IMR-90 (cell line): ENCODE results near the gene NUDT6. TPM values are rescaled to one million over a fixed set of nuclear protein-coding genes. Genes with fewer than 3 reads are reported as not detected.

Source experiments
- ATAC-seq: fragments of 200-7000 bp; cut with Tn5 transposase; 2 replicates; pipeline ENCODE4 v1.9.1; 2020; ENCODE audit warnings: low read depth, mild to moderate bottlenecking, moderate library complexity
- BruUV-seq: library from RNA; stranded (reverse); fragments of 400-500 nt; replicated peaks from 2 replicates; lab custom pipeline; 2021; lab: Mats Ljungman, UMichigan
- CTCF ChIA-PET: fragments of 300-600 bp; formaldehyde crosslinking; extraction: SDS; loops from one replicate; lab custom pipeline; 2021; ENCODE audit warnings: antibody characterized with exemption; lab: Yijun Ruan, JAX
- POLR2A ChIA-PET: fragments of 300-600 bp; sonication (Branson Sonifier 250); formaldehyde crosslinking; loops from one replicate; lab custom pipeline; 2022; ENCODE audit warnings: antibody characterized with exemption; ENCODE audit not compliant: unreplicated experiment; lab: Charles Lee
- DNase-seq: peaks from one replicate; pipeline ENCODE4 v3.0.0; 2013
- H2AFZ ChIP-seq: replicated peaks from 2 replicates; pipeline ENCODE3; 2013; ENCODE audit warnings: low read length, mild to moderate bottlenecking; ENCODE audit not compliant: poor library complexity
- H2AK5ac ChIP-seq: 2 replicates; pipeline ENCODE4 v1.6.1; 2013; ENCODE audit warnings: low read depth, low read length, inconsistent platforms
- H2AK9ac ChIP-seq: replicated peaks from 2 replicates; pipeline ENCODE3; 2013; ENCODE audit warnings: mild to moderate bottlenecking, low read depth, low read length, moderate library complexity; ENCODE audit not compliant: poor library complexity
- H2BK120ac ChIP-seq: 2 replicates; pipeline ENCODE4 v1.6.1; 2013; ENCODE audit warnings: low read depth, low read length, inconsistent platforms
- H2BK15ac ChIP-seq: 3 replicates; pipeline ENCODE4 v1.6.1; 2013; ENCODE audit warnings: low read depth, low read length, inconsistent platforms
- H2BK20ac ChIP-seq: 2 replicates; pipeline ENCODE4 v1.6.1; 2013; ENCODE audit warnings: low read depth, mild to moderate bottlenecking, inconsistent platforms, low read length, moderate library complexity
- H2BK5ac ChIP-seq: 2 replicates; pipeline ENCODE4 v1.6.1; 2013; ENCODE audit warnings: mild to moderate bottlenecking, low read depth, low read length, inconsistent platforms; ENCODE audit not compliant: poor library complexity, severe bottlenecking
- H3K14ac ChIP-seq: replicated peaks from 2 replicates; pipeline ENCODE4 v1.6.1; 2013; ENCODE audit warnings: low read depth, low read length, inconsistent platforms
- H3K18ac ChIP-seq: 2 replicates; pipeline ENCODE4 v1.6.1; 2013; ENCODE audit warnings: low read depth, low read length, control low read depth
- H3K23ac ChIP-seq: 2 replicates; pipeline ENCODE4 v1.6.1; 2013; ENCODE audit warnings: low read depth, low read length, inconsistent platforms
- H3K27ac ChIP-seq: 2 replicates; pipeline ENCODE4 v1.5.1; 2013; ENCODE audit warnings: mild to moderate bottlenecking, control low read depth, low read length; ENCODE audit not compliant: insufficient read depth
- H3K27me3 ChIP-seq: 2 replicates; pipeline ENCODE4 v1.6.1; 2013; ENCODE audit warnings: low read length; ENCODE audit not compliant: control insufficient read depth, insufficient read depth
- H3K36me3 ChIP-seq: 2 replicates; pipeline ENCODE4 v1.6.1; 2013; ENCODE audit warnings: low read length, mixed read lengths; ENCODE audit not compliant: control insufficient read depth, insufficient read depth
- H3K4ac ChIP-seq: 2 replicates; pipeline ENCODE4 v1.6.1; 2013; ENCODE audit warnings: low read depth, low read length, inconsistent platforms
- H3K4me1 ChIP-seq: 2 replicates; pipeline ENCODE4 v1.6.1; 2013; ENCODE audit warnings: low read length, mixed read lengths; ENCODE audit not compliant: control insufficient read depth, insufficient read depth
- H3K4me2 ChIP-seq: 2 replicates; pipeline ENCODE4 v1.6.1; 2013; ENCODE audit warnings: low read depth, mild to moderate bottlenecking, control low read depth, low read length, moderate library complexity
- H3K4me3 ChIP-seq: 2 replicates; pipeline ENCODE4 v1.5.1; 2013; ENCODE audit warnings: low read depth, mild to moderate bottlenecking, control low read depth, low read length, moderate library complexity; ENCODE audit not compliant: insufficient read depth
- H3K56ac ChIP-seq: 2 replicates; pipeline ENCODE4 v1.6.1; 2013; ENCODE audit warnings: low read length, inconsistent platforms; ENCODE audit not compliant: insufficient read depth; ENCODE audit errors: extremely low read depth
- H3K79me1 ChIP-seq, 2 experiments: 2 replicates each; pipeline ENCODE4 v1.6.1; 2013; ENCODE audit warnings: low read length in 2 of 2, inconsistent platforms in 1 of 2, low read depth in 1 of 2
- H3K9ac ChIP-seq: 2 replicates; pipeline ENCODE4 v1.6.1; 2013; ENCODE audit warnings: low read depth, low read length, control low read depth
- H3K9me1 ChIP-seq: 2 replicates; pipeline ENCODE4 v1.6.1; 2013; ENCODE audit warnings: low read length, inconsistent platforms; ENCODE audit not compliant: insufficient read depth
- H3K9me3 ChIP-seq: 2 replicates; pipeline ENCODE4 v1.6.1; 2013; ENCODE audit warnings: low read length; ENCODE audit not compliant: control insufficient read depth, insufficient read depth
- H4K20me1 ChIP-seq: 2 replicates; pipeline ENCODE4 v1.6.1; 2013; ENCODE audit warnings: low read length, inconsistent platforms; ENCODE audit not compliant: insufficient read depth
- H4K5ac ChIP-seq: 2 replicates; pipeline ENCODE4 v1.6.1; 2013; ENCODE audit warnings: mild to moderate bottlenecking, low read depth, low read length, control low read depth
- H4K8ac ChIP-seq, 2 experiments: 2 replicates each; pipeline ENCODE4 v1.6.1; 2013; ENCODE audit warnings: low read depth in 2 of 2, low read length in 2 of 2, control low read depth in 1 of 2, inconsistent platforms in 1 of 2
- H4K91ac ChIP-seq: 2 replicates; pipeline ENCODE4 v1.6.1; 2013; ENCODE audit warnings: low read depth, low read length, inconsistent platforms; ENCODE audit not compliant: insufficient read depth
- BHLHE40 ChIP-seq: fragments of 150-350 bp; IDR thresholded peaks from 2 replicates; pipeline ENCODE4 v1.6.1; 2016; ENCODE audit warnings: mild to moderate bottlenecking, low read depth, low read length
- CEBPB ChIP-seq: IDR thresholded peaks from 2 replicates; pipeline ENCODE4 v1.6.1; 2012; ENCODE audit warnings: low read depth, low read length, improper control_type of control experiment
- CHD1 ChIP-seq: IDR thresholded peaks from 2 replicates; pipeline ENCODE4 v1.6.1; 2012; ENCODE audit warnings: low read depth, low read length, improper control_type of control experiment
- ELK1 ChIP-seq: fragments of 150-350 bp; IDR thresholded peaks from 2 replicates; pipeline ENCODE4 v1.6.1; 2016; ENCODE audit warnings: low read depth, mild to moderate bottlenecking, low read length, moderate library complexity, borderline replicate concordance
- FOS ChIP-seq: fragments of 150-350 bp; IDR thresholded peaks from 2 replicates; pipeline ENCODE4 v1.6.1; 2016; ENCODE audit warnings: low read depth, low read length
- MAFK ChIP-seq: IDR thresholded peaks from 2 replicates; pipeline ENCODE4 v1.6.1; 2012; ENCODE audit warnings: low read depth, low read length, improper control_type of control experiment
- MAZ ChIP-seq: IDR thresholded peaks from 2 replicates; pipeline ENCODE4 v1.6.1; 2012; ENCODE audit warnings: low read depth, mild to moderate bottlenecking, low read length, improper control_type of control experiment, moderate library complexity, borderline replicate concordance
- MXI1 ChIP-seq: IDR thresholded peaks from 2 replicates; pipeline ENCODE4 v1.6.1; 2012; ENCODE audit warnings: low read depth, mild to moderate bottlenecking, low read length, moderate library complexity, borderline replicate concordance
- NFE2L2 ChIP-seq: fragments of 150-350 bp; IDR thresholded peaks from 2 replicates; pipeline ENCODE4 v1.6.1; 2016; ENCODE audit warnings: low read depth, mild to moderate bottlenecking, low read length
- POLR2A ChIP-seq: IDR thresholded peaks from 2 replicates; pipeline ENCODE4 v1.6.1; 2012; ENCODE audit warnings: mild to moderate bottlenecking, low read depth, low read length
- RAD21 ChIP-seq: IDR thresholded peaks from 2 replicates; pipeline ENCODE4 v1.6.1; 2012; ENCODE audit warnings: low read length, improper control_type of control experiment
- RFX5 ChIP-seq: IDR thresholded peaks from 2 replicates; pipeline ENCODE4 v1.8.0; 2012; ENCODE audit warnings: low read depth, mild to moderate bottlenecking, low read length, moderate library complexity
- SMC3 ChIP-seq: fragments of 150-350 bp; IDR thresholded peaks from 2 replicates; pipeline ENCODE4 v1.6.1; 2016; ENCODE audit warnings: low read depth, mild to moderate bottlenecking, antibody characterized with exemption, low read length, moderate library complexity
- USF2 ChIP-seq: fragments of 150-350 bp; IDR thresholded peaks from 2 replicates; pipeline ENCODE4 v1.6.1; 2017; ENCODE audit warnings: mild to moderate bottlenecking, antibody characterized with exemption, low read length, low read depth
- WGBS, 2 experiments: methylation state at CpG; one replicate each; pipeline versions ENCODE4 v1.1.5 to v1.1.7; 2013; ENCODE audit warnings: missing lambda C conversion rate in 2 of 2; ENCODE audit not compliant: insufficient read length in 1 of 2; ENCODE audit errors: extremely low coverage in 2 of 2; 5-methylcytosine and 5-hydroxymethylcytosine counted together
- dilution Hi-C: fragments of 300-500 bp; cut with HindIII; formaldehyde crosslinking; loops from one replicate; pipeline ENCODE4 v1.14.3; 2018; ENCODE audit warnings: low sequenced_read_pairs; ENCODE audit not compliant: unreplicated experiment
- in situ Hi-C: fragments of 300-500 bp; cut with MboI; formaldehyde crosslinking; loops from 3 replicates; pipeline ENCODE4 v1.14.3; 2019; ENCODE audit warnings: low sequenced_read_pairs, inconsistent platforms, mixed read lengths
- intact Hi-C: fragments of 100-400 bp; cut with micrococcal nuclease; formaldehyde crosslinking; loops from 2 replicates; pipeline ENCODE4 v1.10.0; 2022
- polyA plus RNA-seq, 3 experiments: library from polyadenylated mRNA; depleted of rRNA; stranded (reverse); fragments of >200 nt; gene quantifications; 2 replicates each; pipeline ENCODE4 v1.2.3, GENCODE V29; 2012; ENCODE audit warnings: low replicate concordance in 1 of 3
- total RNA-seq: library from RNA; depleted of rRNA; stranded (reverse); fragments of >200 nt; gene quantifications from 2 replicates; pipeline ENCODE4 v1.2.3, GENCODE V29; 2012

NUDT6 gene
- total and polyA plus RNA-seq, 2 of the 4 experiments (the other 2 are of a cell fraction): 2.7 to 4.8 TPM

GRCh38 chr4:122845066-122845465 is 77.3 kb downstream of the NUDT6 start:
- dilution Hi-C loops: no loop called here
- Histone ChIP-seq H3K9me3 (no peaks in the 10 kb centered on the region), H3K18ac (no peak overlapping the region), H3K14ac (no peak overlapping the region), H3K27me3 (no peaks in the 10 kb centered on the region), H3K79me1 (peaks cover 39 to 79% of the 10 kb centered on the region in 2 experiments), H3K9me1 (peaks cover 18% of the 10 kb centered on the region), H4K5ac (no peak overlapping the region), H3K4me3 (no peak overlapping the region), H3K56ac (no peak overlapping the region), H3K9ac (no peak overlapping the region), H3K4me1 (peaks cover 7% of the 10 kb centered on the region; the same call in 1 of the 2 replicates), H2BK120ac (no peak overlapping the region), H4K91ac (no peak overlapping the region), H2BK5ac (no peak overlapping the region), H2AK5ac (peak overlapping the region; percentile 2; the same call in 1 of the 2 replicates), H3K4me2 (no peak overlapping the region), H4K8ac (no peak overlapping the region), H3K36me3 (peaks cover 10% of the 10 kb centered on the region), H2BK15ac (no peak overlapping the region), H2AFZ (no peak overlapping the region), H3K27ac (no peak overlapping the region), H3K4ac (no peak overlapping the region), H2BK20ac (no peak overlapping the region), H4K20me1 (peaks cover 62% of the 10 kb centered on the region), H2AK9ac (no peak overlapping the region), H3K23ac (peak overlapping the region; percentile 35; the same call in 1 of the 2 replicates)
- ChIA-PET POLR2A (no interaction called here), CTCF (interaction anchor here (1.0 to 1.3 kb wide), 2 partner anchors 10 to 87 kb away, joined by 3 to 5 read pairs; no protein-coding TSS in a partner anchor)
- no CpG with 5 or more reads among the region's 3 CpGs for WGBS, 2 experiments
- peak; percentile 41 for ATAC-seq
- intact Hi-C loops: loop anchor here (2.0 kb wide), 1 partner anchor 14 kb away; no protein-coding TSS in a partner anchor
- in situ Hi-C loops: no loop called here
- peak; percentile 59 for DNase-seq
- no TSS peak for BruUV-seq
- no peak for TF ChIP-seq CHD1
- no peak for TF ChIP-seq CEBPB
- TF ChIP-seq MXI1: no peak
- no peak for TF ChIP-seq MAFK
- no peak for TF ChIP-seq ELK1
- TF ChIP-seq FOS: no peak
- no peak for TF ChIP-seq MAZ
- no peak for TF ChIP-seq RAD21
- TF ChIP-seq RFX5: no peak
- no peak for TF ChIP-seq BHLHE40
- TF ChIP-seq NFE2L2: no peak
- TF ChIP-seq POLR2A: no peak
- no peak for TF ChIP-seq SMC3
- TF ChIP-seq USF2: no peak
